Suprapubic skin (tissue), 4 donors: ENCODE results near the gene NTN1.

Experiments used
- EP300 ChIP-seq: sonication (generic); formaldehyde crosslinking; IDR thresholded peaks from one replicate; pipeline ENCODE4 v1.6.1; 2017; ENCODE audit warnings: antibody characterized with exemption
- POLR2A ChIP-seq, 2 donors: fragments of 450-650 bp; IDR thresholded peaks; one replicate each; pipeline ENCODE4 v1.6.1; 2017; ENCODE audit warnings: antibody characterized with exemption in 2 of 2, mild to moderate bottlenecking in 2 of 2, moderate library complexity in 2 of 2
- POLR2AphosphoS5 ChIP-seq, 3 donors: sonication (generic); formaldehyde crosslinking; IDR thresholded peaks; one replicate each; pipeline ENCODE4 v1.6.1; 2017; ENCODE audit warnings: antibody characterized with exemption in 3 of 3
- TF ChIP-seq, protein P1 (sequence below), 2 donors: fragments of 200-600 bp in 1 of 2; fragments of 450-650 bp in 1 of 2; sonication (generic) in 1 of 2; IDR thresholded peaks; one replicate each; pipeline ENCODE4 v1.5.1; 2016 to 2019; ENCODE audit warnings: antibody characterized with exemption in 2 of 2, mild to moderate bottlenecking in 1 of 2, moderate library complexity in 1 of 2

DNA sequence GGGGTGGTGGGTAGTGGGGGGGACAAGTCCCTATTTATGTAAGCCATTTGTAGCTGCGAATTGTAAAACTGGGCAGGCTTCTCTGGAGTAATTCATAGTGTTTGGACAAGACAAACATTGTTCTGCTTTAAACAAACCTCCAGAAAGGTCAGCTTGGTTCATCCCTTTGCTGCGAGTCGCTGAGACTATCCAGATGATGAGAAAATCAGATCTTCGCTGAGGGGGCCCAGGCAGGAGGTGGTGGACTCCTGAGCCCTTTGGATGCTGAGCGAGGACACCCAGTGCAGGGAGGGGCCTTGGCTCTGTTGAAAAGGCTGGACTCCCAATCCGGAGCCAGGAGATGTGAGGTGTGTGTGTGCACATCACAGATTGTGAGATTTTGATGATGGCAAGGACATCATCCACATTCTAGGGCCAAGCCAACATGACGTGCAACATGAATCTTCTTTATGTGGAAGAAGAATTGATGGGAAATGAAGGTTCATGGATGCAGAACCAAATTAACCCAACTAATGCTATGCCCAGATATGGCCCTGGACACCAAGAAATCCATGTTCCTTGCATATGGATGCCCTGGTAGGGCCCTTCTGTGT is 15.0 kb upstream of the NTN1 start:
- TF ChIP-seq, protein P1, sequence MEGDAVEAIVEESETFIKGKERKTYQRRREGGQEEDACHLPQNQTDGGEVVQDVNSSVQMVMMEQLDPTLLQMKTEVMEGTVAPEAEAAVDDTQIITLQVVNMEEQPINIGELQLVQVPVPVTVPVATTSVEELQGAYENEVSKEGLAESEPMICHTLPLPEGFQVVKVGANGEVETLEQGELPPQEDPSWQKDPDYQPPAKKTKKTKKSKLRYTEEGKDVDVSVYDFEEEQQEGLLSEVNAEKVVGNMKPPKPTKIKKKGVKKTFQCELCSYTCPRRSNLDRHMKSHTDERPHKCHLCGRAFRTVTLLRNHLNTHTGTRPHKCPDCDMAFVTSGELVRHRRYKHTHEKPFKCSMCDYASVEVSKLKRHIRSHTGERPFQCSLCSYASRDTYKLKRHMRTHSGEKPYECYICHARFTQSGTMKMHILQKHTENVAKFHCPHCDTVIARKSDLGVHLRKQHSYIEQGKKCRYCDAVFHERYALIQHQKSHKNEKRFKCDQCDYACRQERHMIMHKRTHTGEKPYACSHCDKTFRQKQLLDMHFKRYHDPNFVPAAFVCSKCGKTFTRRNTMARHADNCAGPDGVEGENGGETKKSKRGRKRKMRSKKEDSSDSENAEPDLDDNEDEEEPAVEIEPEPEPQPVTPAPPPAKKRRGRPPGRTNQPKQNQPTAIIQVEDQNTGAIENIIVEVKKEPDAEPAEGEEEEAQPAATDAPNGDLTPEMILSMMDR (IDR thresholded peaks at IDR 0.05), result no peak
- TF ChIP-seq POLR2AphosphoS5 (IDR thresholded peaks at IDR 0.05), result no peak
- TF ChIP-seq POLR2A (IDR thresholded peaks at IDR 0.05), result no peak
- TF ChIP-seq EP300, result no peak
